Mesothelial cell of epicardium (in vitro differentiated cells): Measurements from ENCODE around the gene NBDY. TPM values are rescaled to one million over a fixed set of nuclear protein-coding genes. Genes with fewer than 3 reads are reported as not detected.
A peak's percentile ranks its signal among the peaks of the same experiment; 100 is the strongest.
"Not testable (repeated sequence)": the region's sequence is repeated elsewhere in the genome, so short reads cannot be mapped to it uniquely, and the experiment has no call there.

Experiments
- DNase-seq, 2 experiments: peaks; one replicate each; pipeline ENCODE4 v3.0.0; 2021; ENCODE audit warnings: low spot score in 2 of 2; ENCODE audit not compliant: unreplicated experiment in 2 of 2
- H3K27ac Mint-ChIP-seq: 2 replicates; pipeline ENCODE4 v1.8.0; 2021; ENCODE audit warnings: mixed read lengths
- H3K27me3 Mint-ChIP-seq: 2 replicates; pipeline ENCODE4 v1.8.0; 2021; ENCODE audit warnings: low read depth, mixed read lengths
- H3K36me3 Mint-ChIP-seq: 2 replicates; pipeline ENCODE4 v1.8.0; 2021; ENCODE audit warnings: mixed read lengths
- H3K4me1 Mint-ChIP-seq: 2 replicates; pipeline ENCODE4 v1.8.0; 2021; ENCODE audit warnings: mixed read lengths
- H3K4me3 Mint-ChIP-seq: 2 replicates; pipeline ENCODE4 v1.8.0; 2021; ENCODE audit warnings: mild to moderate bottlenecking, moderate library complexity, mixed read lengths
- H3K9me3 Mint-ChIP-seq: 2 replicates; pipeline ENCODE4 v1.8.0; 2021; ENCODE audit warnings: mixed read lengths
- CTCF ChIP-seq: fragments of 200-600 bp; sonication (generic); IDR thresholded peaks from one replicate; pipeline ENCODE4 v1.5.0; 2021; ENCODE audit warnings: antibody characterized with exemption; ENCODE audit not compliant: unreplicated experiment
- total RNA-seq: library from RNA; stranded (reverse); gene quantifications from 3 replicates; pipeline ENCODE4 v1.2.1, GENCODE V29; 2021

The NBDY gene
- total RNA-seq: 47.1 to 48.4 TPM (median 47.9 TPM) in 3 replicates

GRCh38 chrX:56729152-56729850, at the start of gene NBDY:
Gene NBDY, plus strand, starts transcription at chrX:56729243. Its CDS starts 111 bp downstream, at chrX:56729354.
- Mint-ChIP-seq H3K9me3 (peaks cover 11% of the 10 kb centered on the region), H3K27ac (peak within 1 kb of the TSS; percentile 94), H3K4me1 (peaks cover 18% of the 10 kb centered on the region), H3K4me3 (peak within 1 kb of the TSS; percentile 91), H3K36me3 (no peaks in the 10 kb centered on the region), H3K27me3 (no peaks in the 10 kb centered on the region)
- DNase-seq: peak in 1 of 2 experiments; percentile 43
- TF ChIP-seq CTCF: no peak

DNA sequence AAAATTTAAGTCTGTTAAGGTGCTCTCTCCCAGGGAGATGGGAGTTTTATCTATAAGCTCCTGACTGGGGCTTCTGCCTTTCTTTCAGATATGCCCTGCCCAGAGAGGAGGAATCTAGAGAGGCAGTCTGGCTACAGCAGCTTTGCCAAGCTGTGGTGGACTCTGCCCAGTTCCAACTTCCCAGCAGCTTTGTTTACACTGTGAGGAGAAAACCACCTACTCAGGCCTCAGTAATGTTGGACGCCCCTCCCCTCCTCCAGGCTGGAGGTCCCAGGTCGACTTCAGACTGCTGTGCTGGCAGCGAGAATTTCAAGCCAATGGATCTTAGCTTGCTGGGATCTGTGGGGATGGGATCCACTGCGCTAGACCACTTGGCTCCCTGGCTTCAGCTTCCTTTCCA, 24.5 kb upstream of the NBDY start:
- H3K27ac Mint-ChIP-seq, H3K27me3 Mint-ChIP-seq, H3K36me3 Mint-ChIP-seq, H3K4me3 Mint-ChIP-seq, H3K4me1 Mint-ChIP-seq, DNase-seq: not testable (repeated sequence)
- H3K9me3 Mint-ChIP-seq: peaks cover 50% of the 10 kb centered on the region

GRCh38 chrX:56726605-56727004, 2.4 kb upstream of the NBDY start:
- Mint-ChIP-seq H3K4me1 (peaks cover 14% of the 10 kb centered on the region), H3K36me3 (no peaks in the 10 kb centered on the region), H3K27me3 (no peaks in the 10 kb centered on the region), H3K4me3 (no peak overlapping the region), H3K9me3 (peaks cover 32% of the 10 kb centered on the region), H3K27ac (no peak overlapping the region)
- TF ChIP-seq CTCF: peak; percentile 36
- no peak for DNase-seq

GRCh38 chrX:56727531-56727930, 1.5 kb upstream of the NBDY start:
- TF ChIP-seq CTCF: no peak
- H3K27ac Mint-ChIP-seq: no peak overlapping the region
- H3K4me1 Mint-ChIP-seq: peaks cover 18% of the 10 kb centered on the region
- no peak for DNase-seq
- no peak overlapping the region for H3K4me3 Mint-ChIP-seq
- peaks cover 23% of the 10 kb centered on the region for H3K9me3 Mint-ChIP-seq
- no peaks in the 10 kb centered on the region for H3K36me3 Mint-ChIP-seq
- H3K27me3 Mint-ChIP-seq: no peaks in the 10 kb centered on the region

DNA sequence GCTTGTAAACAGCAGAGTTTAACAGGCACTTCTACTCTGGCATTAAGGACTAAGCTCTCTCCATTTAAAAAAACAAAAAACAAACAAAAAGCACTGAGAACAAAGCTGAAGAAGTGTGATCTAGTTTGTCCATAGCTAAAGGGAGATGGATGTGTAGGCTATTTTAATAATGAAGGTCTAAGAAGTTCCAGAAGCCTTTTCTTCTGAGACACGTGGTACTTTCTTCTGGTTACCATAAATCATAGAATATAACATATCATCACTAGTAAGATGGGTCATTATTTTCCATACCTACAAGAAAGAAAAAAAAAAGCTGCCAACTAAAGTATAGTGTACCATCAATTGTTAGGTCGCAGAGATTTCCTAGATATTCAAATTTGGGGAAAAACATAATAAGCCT, 722 bp upstream of the NBDY start:
- Mint-ChIP-seq H3K36me3 (no peaks in the 10 kb centered on the region), H3K4me1 (peaks cover 18% of the 10 kb centered on the region), H3K27me3 (no peaks in the 10 kb centered on the region), H3K9me3 (peaks cover 20% of the 10 kb centered on the region), H3K4me3 (peak overlapping the region; percentile 65), H3K27ac (peak overlapping the region; percentile 55)
- no peak for DNase-seq
- no peak for TF ChIP-seq CTCF

GRCh38 chrX:56728752-56729151, 291 bp upstream of the NBDY start:
- Mint-ChIP-seq H3K27ac (peak overlapping the region; percentile 94), H3K9me3 (peaks cover 16% of the 10 kb centered on the region), H3K4me1 (peaks cover 18% of the 10 kb centered on the region), H3K36me3 (no peaks in the 10 kb centered on the region), H3K27me3 (no peaks in the 10 kb centered on the region), H3K4me3 (peak overlapping the region; percentile 91)
- no peak for DNase-seq
- no peak for TF ChIP-seq CTCF
